Prostate gland (tissue), 2 donors: ENCODE data around the gene NSUN6.

Experiments used
- CTCF ChIP-seq, 4 experiments: fragments of 200-600 bp in 2 of 4; fragments of 450-650 bp in 2 of 4; sonication (generic) in 2 of 4; IDR thresholded peaks; 1 replicate in 3 of 4; 2 replicates in 1 of 4; pipeline ENCODE4 v1.5.1; 2016 to 2019; ENCODE audit warnings: antibody characterized with exemption in 4 of 4, mild to moderate bottlenecking in 2 of 4, moderate library complexity in 2 of 4
- POLR2A ChIP-seq: fragments of 450-650 bp; IDR thresholded peaks from one replicate; pipeline ENCODE4 v1.6.1; 2016; ENCODE audit warnings: antibody characterized with exemption, mild to moderate bottlenecking
- POLR2AphosphoS5 ChIP-seq: sonication (generic); formaldehyde crosslinking; IDR thresholded peaks from one replicate; pipeline ENCODE4 v1.6.1; 2017; ENCODE audit warnings: antibody characterized with exemption

GRCh38 chr10:18498998-18499397 is 152.4 kb downstream of the NSUN6 start:
- TF ChIP-seq CTCF (IDR thresholded peaks at IDR 0.05), result no peak
- TF ChIP-seq POLR2A, result no peak
- TF ChIP-seq POLR2AphosphoS5, result no peak
